HepG2 (cell line): ENCODE measurements around the gene KCNMA1.

Source experiments
- FOSL1 ChIP-seq: sonication (generic); formaldehyde crosslinking; IDR thresholded peaks from 2 replicates; pipeline ENCODE4 v1.9.0; 2021; ENCODE audit warnings: missing genetic modification reagents, borderline replicate concordance
- HOXA7 ChIP-seq: sonication (generic); formaldehyde crosslinking; IDR thresholded peaks from 2 replicates; pipeline ENCODE4 v1.8.1; 2022; ENCODE audit warnings: mild to moderate bottlenecking, missing genetic modification reagents, moderate library complexity
- SAFB2 ChIP-seq: sonication (generic); formaldehyde crosslinking; IDR thresholded peaks from 2 replicates; pipeline ENCODE4 v1.5.1; 2020; ENCODE audit warnings: missing genetic modification reagents, low read depth, mild to moderate bottlenecking, borderline replicate concordance
- USF2 ChIP-seq, 2 experiments: sonication (generic) in 1 of 2; formaldehyde crosslinking in 1 of 2; IDR thresholded peaks; 2 replicates each; pipeline versions ENCODE4 v1.5.1 to v1.6.1; 2011 to 2020; ENCODE audit warnings: borderline replicate concordance in 1 of 2, low read depth in 1 of 2, low read length in 1 of 2, mild to moderate bottlenecking in 1 of 2, missing genetic modification reagents in 1 of 2, moderate library complexity in 1 of 2

DNA sequence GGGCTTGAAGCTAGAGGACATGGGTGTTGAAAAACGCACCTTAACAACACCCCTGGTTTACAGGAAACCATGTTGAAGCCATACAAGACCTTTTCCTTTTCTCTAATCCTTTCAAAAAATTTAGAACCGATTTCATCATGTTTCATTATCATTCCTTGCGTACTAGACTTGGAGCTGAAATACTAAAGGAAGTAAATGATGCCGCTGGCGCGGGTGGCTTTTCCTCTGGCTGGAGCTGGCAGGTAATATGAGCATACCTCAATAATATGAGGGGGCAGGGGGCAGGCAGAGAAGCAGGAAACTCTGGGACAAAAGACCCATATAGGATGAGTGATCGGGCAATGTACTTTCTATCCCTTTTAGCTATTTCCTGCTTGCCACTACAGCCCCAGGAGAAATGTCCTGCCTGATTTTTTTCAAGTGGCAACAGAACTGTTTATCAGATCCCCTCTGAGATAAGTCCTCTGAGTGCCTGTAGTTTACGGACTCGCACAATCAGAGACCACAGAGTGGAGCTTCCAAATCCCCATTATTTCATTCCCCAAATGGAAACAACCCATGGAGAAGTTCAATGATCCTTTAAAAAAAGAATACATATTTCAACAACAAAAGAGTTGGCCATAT, 450.1 kb downstream of the KCNMA1 start:
- TF ChIP-seq HOXA7 (CRISPR knock-in tag) (no peak), SAFB2 (no peak), USF2 (IDR thresholded peaks at IDR 0.05; ENCODE audit: low read depth, low read length) (no peak), USF2 (CRISPR knock-in tag; IDR thresholded peaks at IDR 0.05; ENCODE audit: borderline replicate concordance) (no peak), FOSL1 (no peak)
